ENCODE data around the gene PIGP. TPM values are rescaled to one million over a fixed set of nuclear protein-coding genes. Genes with fewer than 3 reads are reported as not detected.
A peak's percentile ranks its signal among the peaks of the same experiment; 100 is the strongest.

Gene PIGP
- total and polyA plus RNA-seq, 2 of the 13 experiments (the other 11 are each of a cell fraction or from before 2014, with no cell fraction given) = 14.8 to 33.4 TPM

DNA sequence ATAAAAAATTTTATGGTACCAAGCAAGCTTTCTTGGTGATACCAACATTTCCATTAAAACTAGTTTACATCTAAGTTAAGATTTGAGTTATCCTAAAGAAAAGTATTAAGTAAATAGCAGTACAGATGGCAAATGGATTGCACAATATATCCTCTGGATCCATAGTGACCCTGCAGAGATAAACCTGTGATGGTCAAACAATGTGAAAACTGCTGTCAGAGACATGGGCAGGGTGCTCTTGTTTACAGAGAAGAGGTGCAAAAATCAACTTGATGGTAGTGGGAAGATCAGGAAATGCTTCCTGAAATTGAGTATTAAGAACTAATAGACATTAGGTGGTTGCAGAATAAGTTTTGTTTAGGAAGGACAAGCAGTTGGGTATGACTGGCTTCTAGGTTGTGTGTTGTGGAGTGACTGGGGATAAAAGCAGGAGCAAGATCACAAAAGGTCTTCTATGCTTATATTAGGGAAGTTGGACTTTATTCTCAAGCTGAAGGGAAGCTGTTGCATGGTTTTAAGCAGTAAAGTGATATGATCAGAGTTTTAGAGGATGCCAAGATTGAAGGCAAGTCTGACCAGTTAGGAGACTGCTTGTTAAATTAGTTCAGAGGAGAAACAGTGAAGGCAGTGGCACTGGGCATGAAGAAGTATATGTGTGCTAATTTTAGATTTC, 10.1 kb upstream of the PIGP start (continued):
- 0 out of 2 replicates have a peak, but pooled peaks have one; percentile 25 for TF ChIP-seq POGK (CRISPR knock-in tag; conservative IDR thresholded peaks at IDR 0.05)
- no peak for TF ChIP-seq TBL1XR1 (IDR thresholded peaks at IDR 0.05; ENCODE audit: borderline replicate concordance, low read length, partially characterized antibody)
- TF ChIP-seq, protein P1, sequence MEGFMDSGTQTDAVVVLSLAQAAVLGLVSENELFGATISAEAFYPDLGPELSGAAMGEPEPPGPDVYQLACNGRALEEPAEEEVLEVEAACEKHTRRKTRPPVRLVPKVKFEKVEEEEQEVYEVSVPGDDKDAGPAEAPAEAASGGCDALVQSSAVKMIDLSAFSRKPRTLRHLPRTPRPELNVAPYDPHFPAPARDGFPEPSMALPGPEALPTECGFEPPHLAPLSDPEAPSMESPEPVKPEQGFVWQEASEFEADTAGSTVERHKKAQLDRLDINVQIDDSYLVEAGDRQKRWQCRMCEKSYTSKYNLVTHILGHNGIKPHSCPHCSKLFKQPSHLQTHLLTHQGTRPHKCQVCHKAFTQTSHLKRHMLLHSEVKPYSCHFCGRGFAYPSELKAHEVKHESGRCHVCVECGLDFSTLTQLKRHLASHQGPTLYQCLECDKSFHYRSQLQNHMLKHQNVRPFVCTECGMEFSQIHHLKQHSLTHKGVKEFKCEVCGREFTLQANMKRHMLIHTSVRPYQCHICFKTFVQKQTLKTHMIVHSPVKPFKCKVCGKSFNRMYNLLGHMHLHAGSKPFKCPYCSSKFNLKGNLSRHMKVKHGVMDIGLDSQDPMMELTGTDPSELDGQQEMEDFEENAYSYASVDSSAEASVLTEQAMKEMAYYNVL (CRISPR knock-in tag; IDR thresholded peaks at IDR 0.05; ENCODE audit: borderline replicate concordance) = peak; percentile 74; the same call in 1 of the 2 replicates
- no peak for TF ChIP-seq RBM22 (optimal IDR thresholded peaks at IDR 0.05; ENCODE audit: low read length)
- TF ChIP-seq DNMT1 (CRISPR knock-in tag; IDR thresholded peaks at IDR 0.05) = no peak
- TF ChIP-seq ZNF788 (CRISPR knock-in tag; IDR thresholded peaks at IDR 0.05; ENCODE audit: borderline replicate concordance) = no peak
- TF ChIP-seq ZBTB38 (CRISPR knock-in tag; IDR thresholded peaks at IDR 0.05) = no peak
- TF ChIP-seq TEAD3 (CRISPR knock-in tag; optimal IDR thresholded peaks at IDR 0.05; ENCODE audit: borderline replicate concordance) = peak; percentile 47
- no peak for TF ChIP-seq PCBP1 (IDR thresholded peaks at IDR 0.05; ENCODE audit: borderline replicate concordance, low read depth, low read length)
- TF ChIP-seq IRF2 (CRISPR knock-in tag; IDR thresholded peaks at IDR 0.05) = peak; percentile 44; the same call in 1 of the 2 replicates
- TF ChIP-seq SATB2 (CRISPR knock-in tag; IDR thresholded peaks at IDR 0.05) = 0 out of 2 replicates have a peak, but pooled peaks have one; percentile 64
- no peak; the same call in 1 of the 2 replicates for TF ChIP-seq ELF4 (CRISPR knock-in tag; IDR thresholded peaks at IDR 0.05; ENCODE audit: borderline replicate concordance)
- TF ChIP-seq, protein P2, sequence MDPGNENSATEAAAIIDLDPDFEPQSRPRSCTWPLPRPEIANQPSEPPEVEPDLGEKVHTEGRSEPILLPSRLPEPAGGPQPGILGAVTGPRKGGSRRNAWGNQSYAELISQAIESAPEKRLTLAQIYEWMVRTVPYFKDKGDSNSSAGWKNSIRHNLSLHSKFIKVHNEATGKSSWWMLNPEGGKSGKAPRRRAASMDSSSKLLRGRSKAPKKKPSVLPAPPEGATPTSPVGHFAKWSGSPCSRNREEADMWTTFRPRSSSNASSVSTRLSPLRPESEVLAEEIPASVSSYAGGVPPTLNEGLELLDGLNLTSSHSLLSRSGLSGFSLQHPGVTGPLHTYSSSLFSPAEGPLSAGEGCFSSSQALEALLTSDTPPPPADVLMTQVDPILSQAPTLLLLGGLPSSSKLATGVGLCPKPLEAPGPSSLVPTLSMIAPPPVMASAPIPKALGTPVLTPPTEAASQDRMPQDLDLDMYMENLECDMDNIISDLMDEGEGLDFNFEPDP (CRISPR knock-in tag; conservative IDR thresholded peaks at IDR 0.05) = no peak
- no peak for TF ChIP-seq MTA1 (CRISPR knock-in tag; IDR thresholded peaks at IDR 0.05; ENCODE audit: borderline replicate concordance)
- peak; percentile 98 for TF ChIP-seq FOXA3 (CRISPR knock-in tag; IDR thresholded peaks at IDR 0.05)
- no peak for TF ChIP-seq ZNF431 (CRISPR knock-in tag; IDR thresholded peaks at IDR 0.05; ENCODE audit: borderline replicate concordance, low read depth)
- TF ChIP-seq RXRA (CRISPR knock-in tag; IDR thresholded peaks at IDR 0.05) = no peak; the same call in 1 of the 2 replicates
- TF ChIP-seq SMARCE1 (IDR thresholded peaks at IDR 0.05; ENCODE audit: borderline replicate concordance) = no peak
- TF ChIP-seq, protein P3, sequence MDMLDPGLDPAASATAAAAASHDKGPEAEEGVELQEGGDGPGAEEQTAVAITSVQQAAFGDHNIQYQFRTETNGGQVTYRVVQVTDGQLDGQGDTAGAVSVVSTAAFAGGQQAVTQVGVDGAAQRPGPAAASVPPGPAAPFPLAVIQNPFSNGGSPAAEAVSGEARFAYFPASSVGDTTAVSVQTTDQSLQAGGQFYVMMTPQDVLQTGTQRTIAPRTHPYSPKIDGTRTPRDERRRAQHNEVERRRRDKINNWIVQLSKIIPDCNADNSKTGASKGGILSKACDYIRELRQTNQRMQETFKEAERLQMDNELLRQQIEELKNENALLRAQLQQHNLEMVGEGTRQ (IDR thresholded peaks at IDR 0.05; ENCODE audit: low read depth, low read length) = no peak
- TF ChIP-seq, protein P3 (CRISPR knock-in tag; IDR thresholded peaks at IDR 0.05; ENCODE audit: borderline replicate concordance) = 0 out of 2 replicates have a peak, but pooled peaks have one; percentile 8
- no peak for TF ChIP-seq RBFOX2 (IDR thresholded peaks at IDR 0.05; ENCODE audit: low read depth, low read length)
- peak; percentile 73; the same call in 1 of the 2 replicates for TF ChIP-seq NR2F2 (IDR thresholded peaks at IDR 0.05; ENCODE audit: borderline replicate concordance, low read depth)
- TF ChIP-seq BCL6 (CRISPR knock-in tag; IDR thresholded peaks at IDR 0.05) = peak; percentile 67
